K562 (cell line): ENCODE measurements around the gene SLC30A3. TPM values are rescaled to one million over a fixed set of nuclear protein-coding genes. Genes with fewer than 3 reads are reported as not detected.

ENCODE experiments used
- ATF6 ChIP-seq: sonication (generic); formaldehyde crosslinking; IDR thresholded peaks from 2 replicates; pipeline ENCODE4 v1.4.0; 2020; ENCODE audit warnings: mild to moderate bottlenecking, missing genetic modification reagents
- BCOR ChIP-seq: fragments of 450-650 bp; IDR thresholded peaks from 2 replicates; pipeline ENCODE4 v1.6.1; 2016
- CBFA2T3 ChIP-seq: fragments of 450-650 bp; IDR thresholded peaks from 2 replicates; pipeline ENCODE4 v1.6.1; 2017
- EHMT2 ChIP-seq: fragments of 450-650 bp; IDR thresholded peaks from 2 replicates; pipeline ENCODE4 v1.6.1; 2018; ENCODE audit warnings: antibody characterized with exemption
- FOXA3 ChIP-seq, 2 experiments: fragments of 450-650 bp in 1 of 2; sonication (generic) in 1 of 2; formaldehyde crosslinking; IDR thresholded peaks in 1 of 2; conservative IDR thresholded peaks in 1 of 2; 2 replicates each; pipeline versions ENCODE4 v1.4.0 to v1.8.0; 2020 to 2022; ENCODE audit warnings: mild to moderate bottlenecking in 2 of 2, missing genetic modification reagents in 1 of 2
- KAT7 ChIP-seq: sonication (generic); formaldehyde crosslinking; IDR thresholded peaks from 2 replicates; pipeline ENCODE4 v1.8.0; 2022; ENCODE audit warnings: missing genetic modification reagents, mild to moderate bottlenecking, borderline replicate concordance
- KDM1A ChIP-seq, 2 experiments: fragments of 450-650 bp; IDR thresholded peaks; 2 replicates each; pipeline ENCODE4 v1.6.1; 2016; ENCODE audit warnings: mild to moderate bottlenecking in 2 of 2
- KLF16 ChIP-seq: IDR thresholded peaks from 2 replicates; pipeline ENCODE4 v1.6.1; 2016; ENCODE audit warnings: antibody characterized with exemption
- KLF6 ChIP-seq: fragments of 250-450 bp; sonication (Bioruptor Pico); IDR thresholded peaks from 2 replicates; pipeline ENCODE4 v1.4.0; 2020; ENCODE audit warnings: mild to moderate bottlenecking, moderate library complexity, borderline replicate concordance
- MAFF ChIP-seq: IDR thresholded peaks from 2 replicates; pipeline ENCODE4 v1.6.1; 2012; ENCODE audit warnings: low read length, improper control_type of control experiment
- MTA2 ChIP-seq: fragments of 450-650 bp; IDR thresholded peaks from 2 replicates; pipeline ENCODE4 v1.6.1; 2016; ENCODE audit warnings: low read depth
- MTA3 ChIP-seq: fragments of 450-650 bp; formaldehyde crosslinking; IDR thresholded peaks from 2 replicates; pipeline ENCODE4 v1.6.1; 2017; ENCODE audit warnings: mild to moderate bottlenecking, borderline replicate concordance
- NELFE ChIP-seq: IDR thresholded peaks from 2 replicates; pipeline ENCODE4 v1.6.1; 2011; ENCODE audit warnings: mild to moderate bottlenecking; ENCODE audit not compliant: insufficient read depth, insufficient read length
- NRF1 ChIP-seq, 2 experiments: fragments of 450-650 bp; IDR thresholded peaks in 1 of 2; conservative IDR thresholded peaks in 1 of 2; 2 replicates each; pipeline ENCODE4 v1.6.1; 2014; ENCODE audit warnings: mild to moderate bottlenecking in 2 of 2
- RAD51 ChIP-seq: fragments of 450-650 bp; IDR thresholded peaks from 2 replicates; pipeline ENCODE4 v1.7.1; 2016; ENCODE audit warnings: low read depth, mild to moderate bottlenecking, borderline replicate concordance
- RFX7 ChIP-seq: fragments of 250-450 bp; sonication (Bioruptor Pico); IDR thresholded peaks from 2 replicates; pipeline ENCODE4 v1.5.1; 2021; ENCODE audit warnings: mild to moderate bottlenecking
- RUNX1 ChIP-seq: sonication (generic); IDR thresholded peaks from 2 replicates; pipeline ENCODE4 v1.6.1; 2016; ENCODE audit warnings: antibody characterized with exemption, low read depth
- SAFB2 ChIP-seq: fragments of 200-400 bp; formaldehyde crosslinking; IDR thresholded peaks from 2 replicates; pipeline ENCODE4 v1.6.1; 2018; ENCODE audit warnings: borderline replicate concordance, low read length, low read depth, moderate library complexity; ENCODE audit not compliant: severe bottlenecking
- SMARCE1 ChIP-seq: fragments of 450-650 bp; IDR thresholded peaks from 2 replicates; pipeline ENCODE4 v1.7.1; 2016; ENCODE audit warnings: mild to moderate bottlenecking
- SNIP1 ChIP-seq: fragments of 450-650 bp; IDR thresholded peaks from 2 replicates; pipeline ENCODE4 v1.7.1; 2017; ENCODE audit warnings: low read depth, mild to moderate bottlenecking
- SREBF2 ChIP-seq: sonication (generic); formaldehyde crosslinking; IDR thresholded peaks from 2 replicates; pipeline ENCODE4 v1.4.0; 2020; ENCODE audit warnings: mild to moderate bottlenecking, missing genetic modification reagents
- XRCC4 ChIP-seq: IDR thresholded peaks from one replicate; pipeline ENCODE4 v1.6.1; 2011; ENCODE audit not compliant: insufficient read depth, insufficient read length; ENCODE audit errors: extremely low read depth
- ZNF23 ChIP-seq: fragments of 250-450 bp; sonication (Bioruptor Pico); IDR thresholded peaks from 2 replicates; pipeline ENCODE4 v1.4.0; 2020; ENCODE audit warnings: mild to moderate bottlenecking
- ZNF347 ChIP-seq: fragments of 450-650 bp; formaldehyde crosslinking; IDR thresholded peaks from 2 replicates; pipeline ENCODE4 v1.4.0; 2020; ENCODE audit warnings: low read depth, mild to moderate bottlenecking, moderate library complexity
- ZNF518B ChIP-seq: fragments of 250-450 bp; sonication (Bioruptor Pico); IDR thresholded peaks from 2 replicates; pipeline ENCODE4 v1.5.0; 2021; ENCODE audit warnings: mild to moderate bottlenecking, moderate library complexity
- ZNF57 ChIP-seq: fragments of 450-650 bp; formaldehyde crosslinking; IDR thresholded peaks from 2 replicates; pipeline ENCODE4 v1.4.0; 2020; ENCODE audit warnings: mild to moderate bottlenecking, moderate library complexity
- ZNF696 ChIP-seq: fragments of 250-450 bp; sonication (Bioruptor Pico); conservative IDR thresholded peaks from 2 replicates; pipeline ENCODE4 v1.4.0; 2020; ENCODE audit warnings: mild to moderate bottlenecking, moderate library complexity
- ZNF764 ChIP-seq: fragments of 250-450 bp; sonication (Bioruptor Pico); IDR thresholded peaks from 2 replicates; pipeline ENCODE4 v1.4.0; 2020; ENCODE audit warnings: low read depth, mild to moderate bottlenecking, moderate library complexity
- polyA plus RNA-seq, 8 experiments: library from polyadenylated mRNA; depleted of rRNA in 4 of 8; stranded (reverse) in 5 of 8; unstranded in 3 of 8; fragments of >200 nt; fragmentation: Nextera tagmentation in 2 of 8; fragmentation: Illumina TruSeq in 1 of 8; extraction: Ambion mirVana in 2 of 8; extraction: Trizol in 1 of 8; gene quantifications; 2 replicates each; pipeline versions ENCODE4 v1.2.1 to v1.2.3, GENCODE V29; 2011 to 2014; ENCODE audit warnings: inconsistent platforms in 1 of 8, missing spikeins in 1 of 8
- total RNA-seq, 7 experiments: library from RNA; depleted of rRNA in 6 of 7; stranded (reverse); fragments of >200 nt in 6 of 7; fragmentation: Illumina TruSeq in 2 of 7; extraction: Trizol in 2 of 7; gene quantifications; 2 replicates each; pipeline versions ENCODE4 v1.2.1 to v1.2.3, GENCODE V29; 2011 to 2021; ENCODE audit warnings: low replicate concordance in 1 of 7

SLC30A3 gene
- total and polyA plus RNA-seq, 9 of the 15 experiments (the other 6 are each of a cell fraction or from before 2014, with no cell fraction given), result 0.03 to 2.7 (median 0.89) TPM; not detected in 1

- TF ChIP-seq SAFB2 (no peak), BCOR (peak; percentile 35; the same call in 1 of the 2 replicates), MTA3 (peak; percentile 59; the same call in 1 of the 2 replicates), ZNF347 (CRISPR knock-in tag) (no peak), ZNF57 (CRISPR knock-in tag) (no peak), RUNX1 (no peak), MTA2 (peak; percentile 77), KLF6 (CRISPR knock-in tag) (no peak), SNIP1 (no peak), ZNF23 (CRISPR knock-in tag) (no peak), SREBF2 (no peak), KAT7 (CRISPR knock-in tag) (no peak), RAD51 (no peak), FOXA3 (CRISPR knock-in tag; conservative IDR thresholded peaks at IDR 0.05 in 1 of 2, IDR thresholded peaks at IDR 0.05 in 1 of 2) (no peak), ZNF764 (CRISPR knock-in tag) (no peak), ZNF518B (CRISPR knock-in tag) (no peak), XRCC4 (no peak), EHMT2 (no peak), ATF6 (CRISPR knock-in tag) (no peak), CBFA2T3 (peak; percentile 92), RFX7 (CRISPR knock-in tag) (no peak), SMARCE1 (peak; percentile 58; the same call in 1 of the 2 replicates), KDM1A (IDR thresholded peaks at IDR 0.05) (peak in 1 of 2 experiments; percentile 21; a peak in 1 of 4 replicates), NELFE (no peak), ZNF696 (CRISPR knock-in tag) (no peak), KLF16 (peak; percentile 51; the same call in 1 of the 2 replicates), NRF1 (conservative IDR thresholded peaks at IDR 0.05 in 1 of 2, IDR thresholded peaks at IDR 0.05 in 1 of 2) (no peak), MAFF (no peak)
Observed at GRCh38 chr2:27255187-27255586, 7.7 kb downstream of the SLC30A3 start (continued).
